PFSK-1 (cell line): ENCODE results near the gene LRRC8C.

ENCODE experiments used
- FOXP2 ChIP-seq: optimal IDR thresholded peaks from 2 replicates; pipeline ENCODE3; 2011; ENCODE audit warnings: borderline replicate concordance, control low read depth, inconsistent platforms; ENCODE audit not compliant: insufficient read depth; ENCODE audit errors: extremely low read length, extremely low read depth
- POLR2AphosphoS5 ChIP-seq: IDR thresholded peaks from 2 replicates; pipeline ENCODE4 v1.6.1; 2012; ENCODE audit warnings: low read depth, mild to moderate bottlenecking, control low read depth, low read length, moderate library complexity
- SIN3A ChIP-seq: IDR thresholded peaks from 2 replicates; pipeline ENCODE4 v1.6.1; 2012; ENCODE audit warnings: mild to moderate bottlenecking, low read length, moderate library complexity, borderline replicate concordance; ENCODE audit not compliant: insufficient read depth
- TAF1 ChIP-seq: IDR thresholded peaks from 2 replicates; pipeline ENCODE4 v1.6.1; 2012; ENCODE audit warnings: low read length, control low read depth, borderline replicate concordance; ENCODE audit not compliant: insufficient read depth
- TF ChIP-seq, protein P1 (sequence below), 2 experiments: IDR thresholded peaks; 2 replicates each; pipeline versions ENCODE4 v1.6.1 to v1.8.0; 2011 to 2012; ENCODE audit warnings: low read depth in 2 of 2, low read length in 2 of 2, control low read depth in 1 of 2, inconsistent platforms in 1 of 2, mild to moderate bottlenecking in 1 of 2, moderate library complexity in 1 of 2; ENCODE audit not compliant: insufficient read depth in 1 of 2

Gene LRRC8C

GRCh38 chr1:89759036-89759435, 126.1 kb downstream of the LRRC8C start:
- TF ChIP-seq FOXP2 (no peak), SIN3A (no peak), POLR2AphosphoS5 (no peak)
- TF ChIP-seq, protein P1, sequence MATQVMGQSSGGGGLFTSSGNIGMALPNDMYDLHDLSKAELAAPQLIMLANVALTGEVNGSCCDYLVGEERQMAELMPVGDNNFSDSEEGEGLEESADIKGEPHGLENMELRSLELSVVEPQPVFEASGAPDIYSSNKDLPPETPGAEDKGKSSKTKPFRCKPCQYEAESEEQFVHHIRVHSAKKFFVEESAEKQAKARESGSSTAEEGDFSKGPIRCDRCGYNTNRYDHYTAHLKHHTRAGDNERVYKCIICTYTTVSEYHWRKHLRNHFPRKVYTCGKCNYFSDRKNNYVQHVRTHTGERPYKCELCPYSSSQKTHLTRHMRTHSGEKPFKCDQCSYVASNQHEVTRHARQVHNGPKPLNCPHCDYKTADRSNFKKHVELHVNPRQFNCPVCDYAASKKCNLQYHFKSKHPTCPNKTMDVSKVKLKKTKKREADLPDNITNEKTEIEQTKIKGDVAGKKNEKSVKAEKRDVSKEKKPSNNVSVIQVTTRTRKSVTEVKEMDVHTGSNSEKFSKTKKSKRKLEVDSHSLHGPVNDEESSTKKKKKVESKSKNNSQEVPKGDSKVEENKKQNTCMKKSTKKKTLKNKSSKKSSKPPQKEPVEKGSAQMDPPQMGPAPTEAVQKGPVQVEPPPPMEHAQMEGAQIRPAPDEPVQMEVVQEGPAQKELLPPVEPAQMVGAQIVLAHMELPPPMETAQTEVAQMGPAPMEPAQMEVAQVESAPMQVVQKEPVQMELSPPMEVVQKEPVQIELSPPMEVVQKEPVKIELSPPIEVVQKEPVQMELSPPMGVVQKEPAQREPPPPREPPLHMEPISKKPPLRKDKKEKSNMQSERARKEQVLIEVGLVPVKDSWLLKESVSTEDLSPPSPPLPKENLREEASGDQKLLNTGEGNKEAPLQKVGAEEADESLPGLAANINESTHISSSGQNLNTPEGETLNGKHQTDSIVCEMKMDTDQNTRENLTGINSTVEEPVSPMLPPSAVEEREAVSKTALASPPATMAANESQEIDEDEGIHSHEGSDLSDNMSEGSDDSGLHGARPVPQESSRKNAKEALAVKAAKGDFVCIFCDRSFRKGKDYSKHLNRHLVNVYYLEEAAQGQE (IDR thresholded peaks at IDR 0.05; ENCODE audit: insufficient read depth in 1 of 2, low read depth in 2 of 2, low read length in 2 of 2) = no peak

DNA sequence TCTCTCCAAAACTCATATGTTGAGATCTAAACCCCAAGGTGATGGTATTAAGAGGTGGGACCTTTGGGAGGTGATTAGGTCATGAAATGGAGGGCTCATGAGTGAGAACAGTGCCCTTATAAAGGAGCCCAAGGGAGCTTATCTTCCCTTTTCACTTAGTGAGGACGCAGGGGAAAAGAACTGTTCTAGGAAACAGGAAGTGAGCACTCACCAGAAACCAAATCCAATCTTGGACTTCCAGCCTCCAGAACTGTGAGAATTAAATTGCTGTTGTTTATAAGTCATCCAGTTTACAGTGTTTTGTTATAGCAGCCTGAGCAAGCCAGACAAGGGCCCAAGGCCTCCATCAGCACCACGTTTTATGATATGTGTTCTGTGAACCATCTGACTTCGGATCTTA, 127.6 kb downstream of the LRRC8C start:
- TF ChIP-seq SIN3A (no peak), TAF1 (no peak), FOXP2 (no peak), POLR2AphosphoS5 (no peak)
- TF ChIP-seq, protein P1 (IDR thresholded peaks at IDR 0.05; ENCODE audit: insufficient read depth in 1 of 2, low read depth in 2 of 2, low read length in 2 of 2) = no peak

DNA sequence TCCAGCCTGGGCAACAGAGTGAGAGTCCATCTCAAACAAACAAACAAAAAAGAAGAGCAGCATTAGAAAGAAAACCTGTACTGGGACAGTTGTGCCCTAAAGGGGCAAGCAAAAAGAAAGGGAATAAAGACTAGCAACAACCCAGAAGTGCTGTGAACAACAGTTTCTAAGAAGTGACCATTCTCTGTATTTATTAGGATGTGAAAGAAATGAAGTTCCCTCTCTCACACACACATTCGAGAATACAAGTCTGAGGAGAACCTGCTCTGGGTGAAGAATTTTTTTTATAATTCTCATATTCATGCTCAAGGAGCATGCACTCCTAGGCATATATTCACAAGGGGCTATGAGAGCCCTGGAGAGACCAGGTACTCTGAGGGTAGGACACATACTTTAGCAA, 128.4 kb downstream of the LRRC8C start:
- TF ChIP-seq, protein P1 (IDR thresholded peaks at IDR 0.05; ENCODE audit: insufficient read depth in 1 of 2, low read depth in 2 of 2, low read length in 2 of 2) = no peak
- TF ChIP-seq SIN3A (no peak), FOXP2 (no peak), TAF1 (no peak), POLR2AphosphoS5 (no peak)

GRCh38 chr1:89761901-89762300, 129.0 kb downstream of the LRRC8C start:
- TF ChIP-seq, protein P1 (IDR thresholded peaks at IDR 0.05; ENCODE audit: insufficient read depth in 1 of 2, low read depth in 2 of 2, low read length in 2 of 2) = no peak
- no peak for TF ChIP-seq FOXP2
- no peak for TF ChIP-seq TAF1
- no peak for TF ChIP-seq SIN3A
- no peak for TF ChIP-seq POLR2AphosphoS5

- TF ChIP-seq TAF1 = no peak
- TF ChIP-seq FOXP2 = no peak
- TF ChIP-seq, protein P1 (IDR thresholded peaks at IDR 0.05; ENCODE audit: insufficient read depth in 1 of 2, low read depth in 2 of 2, low read length in 2 of 2) = no peak
- no peak for TF ChIP-seq SIN3A
- no peak for TF ChIP-seq POLR2AphosphoS5
Measured at GRCh38 chr1:89762386-89762778, 129.5 kb downstream of the LRRC8C start.
